BLaER1 (cell line): Measurements from ENCODE around the gene STARD4.

Source experiments
- H3K27ac ChIP-seq: shearing (Covaris generic); formaldehyde crosslinking; 2 replicates; pipeline ENCODE4 v1.8.1; 2022
- H3K27me3 ChIP-seq: shearing (Covaris generic); formaldehyde crosslinking; 2 replicates; pipeline ENCODE4 v1.8.1; 2022
- H3K36me3 ChIP-seq: shearing (Covaris generic); formaldehyde crosslinking; 2 replicates; pipeline ENCODE4 v1.8.1; 2022
- H3K4me1 ChIP-seq: shearing (Covaris generic); formaldehyde crosslinking; 2 replicates; pipeline ENCODE4 v1.8.1; 2022
- H3K4me2 ChIP-seq: shearing (Covaris generic); formaldehyde crosslinking; 2 replicates; pipeline ENCODE4 v1.8.1; 2022
- H3K4me3 ChIP-seq: shearing (Covaris generic); formaldehyde crosslinking; 2 replicates; pipeline ENCODE4 v1.8.1; 2022
- H3K9ac ChIP-seq: shearing (Covaris generic); formaldehyde crosslinking; 2 replicates; pipeline ENCODE4 v1.8.1; 2022
- H3K9me3 ChIP-seq: shearing (Covaris generic); formaldehyde crosslinking; 2 replicates; pipeline ENCODE4 v1.8.1; 2022
- H4K20me1 ChIP-seq: shearing (Covaris generic); formaldehyde crosslinking; 2 replicates; pipeline ENCODE4 v1.8.1; 2022
- Cebpa-rat ChIP-seq: shearing (Covaris generic); IDR thresholded peaks from 2 replicates; pipeline ENCODE4 v1.8.1; 2022

Gene STARD4

GRCh38 chr5:111478898-111479297 is 33.4 kb downstream of the STARD4 start:
- Histone ChIP-seq H3K27me3 (no peaks in the 10 kb centered on the region), H3K4me2 (no peak overlapping the region), H3K9me3 (no peaks in the 10 kb centered on the region), H4K20me1 (no peaks in the 10 kb centered on the region), H3K36me3 (no peaks in the 10 kb centered on the region), H3K4me1 (no peaks in the 10 kb centered on the region), H3K9ac (no peak overlapping the region), H3K4me3 (no peak overlapping the region), H3K27ac (no peak overlapping the region)
- no peak for TF ChIP-seq Cebpa-rat

GRCh38 chr5:111478266-111478665 is 34.1 kb downstream of the STARD4 start:
- TF ChIP-seq Cebpa-rat = no peak
- H3K9ac ChIP-seq = no peak overlapping the region

GRCh38 chr5:111472579-111472978 is 39.8 kb downstream of the STARD4 start:
- Histone ChIP-seq H3K4me2 (peak overlapping the region; percentile 48), H3K4me1 (peaks cover 12% of the 10 kb centered on the region), H3K4me3 (no peak overlapping the region), H3K9ac (no peak overlapping the region), H3K27ac (no peak overlapping the region), H3K27me3 (no peaks in the 10 kb centered on the region), H4K20me1 (no peaks in the 10 kb centered on the region), H3K36me3 (no peaks in the 10 kb centered on the region), H3K9me3 (no peaks in the 10 kb centered on the region)
- no peak for TF ChIP-seq Cebpa-rat

More at GRCh38 chr5:111478266-111478665, 34.1 kb downstream of the STARD4 start:
- Histone ChIP-seq H3K4me1 (no peaks in the 10 kb centered on the region), H3K9me3 (no peaks in the 10 kb centered on the region), H3K4me2 (no peak overlapping the region), H3K27me3 (no peaks in the 10 kb centered on the region), H3K27ac (no peak overlapping the region), H3K36me3 (no peaks in the 10 kb centered on the region), H3K4me3 (no peak overlapping the region), H4K20me1 (no peaks in the 10 kb centered on the region)

- Histone ChIP-seq H3K4me3 (no peak overlapping the region), H3K4me2 (peak overlapping the region; percentile 48; the same call in 1 of the 2 replicates), H3K9me3 (no peaks in the 10 kb centered on the region), H3K36me3 (no peaks in the 10 kb centered on the region), H3K27me3 (no peaks in the 10 kb centered on the region), H3K27ac (no peak overlapping the region), H4K20me1 (no peaks in the 10 kb centered on the region), H3K4me1 (peaks cover 12% of the 10 kb centered on the region), H3K9ac (no peak overlapping the region)
- TF ChIP-seq Cebpa-rat = no peak
Measured at GRCh38 chr5:111472096-111472495, 40.2 kb downstream of the STARD4 start.

- Histone ChIP-seq H3K4me3 (no peak overlapping the region), H3K9me3 (0 out of 2 replicates have a peak, but pooled peaks cover 1% of the 10 kb centered on the region), H3K9ac (no peak overlapping the region), H3K27me3 (no peaks in the 10 kb centered on the region), H3K27ac (no peak overlapping the region), H3K36me3 (no peaks in the 10 kb centered on the region), H4K20me1 (no peaks in the 10 kb centered on the region), H3K4me1 (peaks cover 12% of the 10 kb centered on the region), H3K4me2 (no peak overlapping the region)
- no peak for TF ChIP-seq Cebpa-rat
Measured at GRCh38 chr5:111469903-111470302, 42.4 kb downstream of the STARD4 start.

GRCh38 chr5:111469293-111469896 is 42.9 kb downstream of the STARD4 start:
- no peaks in the 10 kb centered on the region for H3K27me3 ChIP-seq
- 0 out of 2 replicates have a peak, but pooled peaks cover 3% of the 10 kb centered on the region for H3K9me3 ChIP-seq
- no peak overlapping the region for H3K27ac ChIP-seq
- H3K4me2 ChIP-seq = no peak overlapping the region
- no peaks in the 10 kb centered on the region for H4K20me1 ChIP-seq
- no peak overlapping the region for H3K4me3 ChIP-seq
- H3K36me3 ChIP-seq = no peaks in the 10 kb centered on the region
- no peak overlapping the region for H3K9ac ChIP-seq
- peaks cover 12% of the 10 kb centered on the region for H3K4me1 ChIP-seq
- TF ChIP-seq Cebpa-rat = no peak

GRCh38 chr5:111463311-111463710 is 49.0 kb downstream of the STARD4 start:
- no peak overlapping the region for H3K27ac ChIP-seq
- no peak for TF ChIP-seq Cebpa-rat
- no peaks in the 10 kb centered on the region for H3K36me3 ChIP-seq
- peaks cover 11% of the 10 kb centered on the region for H3K4me1 ChIP-seq
- peak overlapping the region; percentile 1; the same call in 1 of the 2 replicates for H3K4me2 ChIP-seq
- H3K9ac ChIP-seq = no peak overlapping the region
- H3K27me3 ChIP-seq = no peaks in the 10 kb centered on the region
- no peaks in the 10 kb centered on the region for H4K20me1 ChIP-seq
- 0 out of 2 replicates have a peak, but pooled peaks cover 3% of the 10 kb centered on the region for H3K9me3 ChIP-seq
- H3K4me3 ChIP-seq = no peak overlapping the region

- Histone ChIP-seq H3K4me1 (peaks cover 11% of the 10 kb centered on the region), H3K9ac (no peak overlapping the region), H4K20me1 (no peaks in the 10 kb centered on the region), H3K9me3 (0 out of 2 replicates have a peak, but pooled peaks cover 3% of the 10 kb centered on the region), H3K4me2 (no peak overlapping the region), H3K27ac (no peak overlapping the region), H3K36me3 (no peaks in the 10 kb centered on the region), H3K4me3 (no peak overlapping the region), H3K27me3 (no peaks in the 10 kb centered on the region)
- no peak for TF ChIP-seq Cebpa-rat
Measured at GRCh38 chr5:111461934-111462333, 50.4 kb downstream of the STARD4 start.

- no peak overlapping the region for H3K27ac ChIP-seq
- H3K4me2 ChIP-seq = no peak overlapping the region
- no peak for TF ChIP-seq Cebpa-rat
- peaks cover 11% of the 10 kb centered on the region for H3K4me1 ChIP-seq
- H3K27me3 ChIP-seq = no peaks in the 10 kb centered on the region
- no peaks in the 10 kb centered on the region for H4K20me1 ChIP-seq
- H3K9me3 ChIP-seq = 0 out of 2 replicates have a peak, but pooled peaks cover 3% of the 10 kb centered on the region
- H3K36me3 ChIP-seq = no peaks in the 10 kb centered on the region
- no peak overlapping the region for H3K4me3 ChIP-seq
- H3K9ac ChIP-seq = no peak overlapping the region
Measured at GRCh38 chr5:111461255-111461671, 51.1 kb downstream of the STARD4 start.

- no peaks in the 10 kb centered on the region for H3K4me1 ChIP-seq
- no peak overlapping the region for H3K4me3 ChIP-seq
- H3K4me2 ChIP-seq = no peak overlapping the region
- no peak overlapping the region for H3K9ac ChIP-seq
- no peak for TF ChIP-seq Cebpa-rat
- H4K20me1 ChIP-seq = no peaks in the 10 kb centered on the region
- no peaks in the 10 kb centered on the region for H3K36me3 ChIP-seq
- no peaks in the 10 kb centered on the region for H3K9me3 ChIP-seq
- H3K27me3 ChIP-seq = no peaks in the 10 kb centered on the region
- H3K27ac ChIP-seq = no peak overlapping the region
Measured at GRCh38 chr5:111454776-111455175, 57.6 kb downstream of the STARD4 start.

GRCh38 chr5:111454198-111454622 is 58.1 kb downstream of the STARD4 start:
- Histone ChIP-seq H3K4me2 (no peak overlapping the region), H3K9ac (no peak overlapping the region), H4K20me1 (no peaks in the 10 kb centered on the region), H3K36me3 (no peaks in the 10 kb centered on the region), H3K27ac (no peak overlapping the region), H3K9me3 (no peaks in the 10 kb centered on the region), H3K4me1 (no peaks in the 10 kb centered on the region), H3K27me3 (no peaks in the 10 kb centered on the region), H3K4me3 (no peak overlapping the region)
- TF ChIP-seq Cebpa-rat = no peak
